CD4-positive, alpha-beta T cell treated with Interferon gamma for 1 hour (primary cell): ENCODE results near the gene MAP1LC3B2.

ENCODE experiments used
- DNase-seq: peaks from one replicate; pipeline ENCODE4 v3.0.0-alpha.2; 2020

The MAP1LC3B2 gene

GRCh38 chr12:116559162-116559935 is at the start of gene MAP1LC3B2:
Gene MAP1LC3B2 (plus strand): TSS chr12:116559381. CDS start chr12:116575943, 16,562 bp downstream.
- peak; percentile 85 for DNase-seq

- DNase-seq: no peak
These were observed 45.2 kb upstream of the MAP1LC3B2 start for GRCh38 chr12:116513944-116514343.

- DNase-seq: no peak
These were observed 43.5 kb upstream of the MAP1LC3B2 start for GRCh38 chr12:116515684-116516083.

- DNase-seq: no peak
These were observed 42.5 kb upstream of the MAP1LC3B2 start for GRCh38 chr12:116516657-116517056.

- DNase-seq: no peak
These were observed 41.6 kb upstream of the MAP1LC3B2 start for GRCh38 chr12:116517431-116518045.

- no peak for DNase-seq
These were observed 38.9 kb upstream of the MAP1LC3B2 start for GRCh38 chr12:116520225-116520760.

GRCh38 chr12:116520801-116521471 is 38.2 kb upstream of the MAP1LC3B2 start:
- DNase-seq: no peak

GRCh38 chr12:116524311-116524710 is 34.9 kb upstream of the MAP1LC3B2 start:
- no peak for DNase-seq

- no peak for DNase-seq
These were observed 34.2 kb upstream of the MAP1LC3B2 start for GRCh38 chr12:116524964-116525379.

- no peak for DNase-seq
These were observed 33.7 kb upstream of the MAP1LC3B2 start for GRCh38 chr12:116525418-116526001.

GRCh38 chr12:116528065-116528464 is 31.1 kb upstream of the MAP1LC3B2 start:
- DNase-seq: no peak

GRCh38 chr12:116528498-116528897 is 30.7 kb upstream of the MAP1LC3B2 start:
- DNase-seq: no peak

- DNase-seq: no peak
These were observed 30.1 kb upstream of the MAP1LC3B2 start for GRCh38 chr12:116529048-116529447.

GRCh38 chr12:116529686-116530085 is 29.5 kb upstream of the MAP1LC3B2 start:
- DNase-seq: no peak

GRCh38 chr12:116532428-116532827 is 26.8 kb upstream of the MAP1LC3B2 start:
- DNase-seq: no peak

- no peak for DNase-seq
These were observed 26.2 kb upstream of the MAP1LC3B2 start for GRCh38 chr12:116532986-116533342.

GRCh38 chr12:116533343-116534251 is 25.6 kb upstream of the MAP1LC3B2 start:
- peak; percentile 73 for DNase-seq

GRCh38 chr12:116534311-116535121 is 24.7 kb upstream of the MAP1LC3B2 start:
- DNase-seq: no peak

- no peak for DNase-seq
These were observed 23.9 kb upstream of the MAP1LC3B2 start for GRCh38 chr12:116535241-116535640.

GRCh38 chr12:116537101-116537904 is 21.9 kb upstream of the MAP1LC3B2 start:
- no peak for DNase-seq
